ENCODE measurements around the gene UQCC3. TPM values are rescaled to one million over a fixed set of nuclear protein-coding genes. Genes with fewer than 3 reads are reported as not detected.

Gene UQCC3
- total and polyA plus RNA-seq, 10 of the 15 experiments (the other 5 are each of a cell fraction or from before 2014, with no cell fraction given): 1.3 to 20.5 (median 8.2) TPM

DNA sequence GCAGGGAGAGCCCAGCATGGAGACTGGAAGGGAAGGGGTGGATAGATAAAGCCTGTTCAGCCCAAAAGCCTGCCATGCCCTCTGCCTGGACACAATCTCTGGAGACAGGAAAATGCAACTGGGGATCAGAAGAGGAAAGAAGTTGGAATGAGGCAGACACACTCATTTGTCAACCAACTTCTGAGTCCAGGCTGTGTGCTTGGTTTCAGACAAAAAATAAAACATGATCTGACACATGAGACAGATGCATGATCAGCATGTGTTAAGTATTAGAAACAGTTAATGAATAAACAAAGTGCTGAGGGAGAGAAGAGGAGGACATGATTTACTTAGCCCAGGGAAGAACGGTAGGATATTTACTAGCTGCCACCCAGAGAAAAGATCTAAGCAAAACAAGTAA lies 17.0 kb downstream of the UQCC3 start:
- Histone ChIP-seq H3K9me3 (replicated peaks; ENCODE audit: control insufficient read depth, insufficient read depth, low read length) (no peaks in the 10 kb centered on the region), H3K36me3 (ENCODE audit: control insufficient read depth in 2 of 2, insufficient read depth in 2 of 2, low read length in 1 of 2) (peaks cover 9% of the 10 kb centered on the region in 2 experiments; a peak in 3 of 4 replicates), H3K4me3 (no peak overlapping the region), H3K79me2 (ENCODE audit: control insufficient read depth, insufficient read depth, low read length) (no peaks in the 10 kb centered on the region), H3K9ac (ENCODE audit: control insufficient read depth, insufficient read depth, low read length) (no peak overlapping the region), H3K4me1 (ENCODE audit: control insufficient read depth, insufficient read depth, low read length) (no peaks in the 10 kb centered on the region), H3K4me2 (ENCODE audit: control insufficient read depth, insufficient read depth) (no peak overlapping the region), H3K27me3 (replicated peaks in 1 of 2; ENCODE audit: control insufficient read depth in 2 of 2, insufficient read depth in 2 of 2, low read length in 1 of 2) (no peaks in the 10 kb centered on the region), H3K27ac (ENCODE audit: control insufficient read depth, insufficient read depth) (no peak overlapping the region), H4K20me1 (ENCODE audit: control insufficient read depth, insufficient read depth) (no peaks in the 10 kb centered on the region), H2AFZ (ENCODE audit: control insufficient read depth, low read depth, low read length) (no peak overlapping the region)
- SMC1A ChIA-PET (ENCODE audit: uncharacterized antibody, unreplicated experiment): no interaction called here
- TF ChIP-seq KDM1A (IDR thresholded peaks at IDR 0.05; ENCODE audit: borderline replicate concordance): no peak
- no peak for TF ChIP-seq HDGF (IDR thresholded peaks at IDR 0.05)
- TF ChIP-seq JUNB (IDR thresholded peaks at IDR 0.05): no peak
- TF ChIP-seq FOXM1 (IDR thresholded peaks at IDR 0.05; ENCODE audit: low read depth, low read length): no peak
- TF ChIP-seq KAT2A (conservative IDR thresholded peaks at IDR 0.05; ENCODE audit: control insufficient read depth, low read depth, low read length): no peak
- intact Hi-C loops (cut with micrococcal nuclease; ENCODE audit: unreplicated experiment): loop anchor here (10.0 kb wide), 1 partner anchor 224 kb away; no protein-coding TSS in a partner anchor
- no peak for FAIRE-seq
- CTCF ChIA-PET: interaction anchor here (1.0 to 1.7 kb wide), 3 partner anchors 23 to 293 kb away, joined by 3 to 7 read pairs (median 3); partner anchors contain the start of genes C11orf98 and CSKMT
- no TSS peak for BruUV-seq (replicated peaks)
- no peak for DNase-seq (ENCODE audit: low read depth, low spot score)
- RAD21 ChIA-PET (ENCODE audit: unreplicated experiment): interaction anchor here (0.7 to 1.0 kb wide), 2 partner anchors 9 to 264 kb away, joined by 3 to 4 read pairs; no protein-coding TSS in a partner anchor
- ATAC-seq: no peak
- POLR2A ChIA-PET: no interaction called here
- 93% methylated on average over 1 of the region's 1 CpG for WGBS (ENCODE audit: insufficient coverage, insufficient replicate concordance, low lambda C conversion rate, missing lambda C conversion rate)
- in situ Hi-C loops (cut with MboI): no loop called here

DNA sequence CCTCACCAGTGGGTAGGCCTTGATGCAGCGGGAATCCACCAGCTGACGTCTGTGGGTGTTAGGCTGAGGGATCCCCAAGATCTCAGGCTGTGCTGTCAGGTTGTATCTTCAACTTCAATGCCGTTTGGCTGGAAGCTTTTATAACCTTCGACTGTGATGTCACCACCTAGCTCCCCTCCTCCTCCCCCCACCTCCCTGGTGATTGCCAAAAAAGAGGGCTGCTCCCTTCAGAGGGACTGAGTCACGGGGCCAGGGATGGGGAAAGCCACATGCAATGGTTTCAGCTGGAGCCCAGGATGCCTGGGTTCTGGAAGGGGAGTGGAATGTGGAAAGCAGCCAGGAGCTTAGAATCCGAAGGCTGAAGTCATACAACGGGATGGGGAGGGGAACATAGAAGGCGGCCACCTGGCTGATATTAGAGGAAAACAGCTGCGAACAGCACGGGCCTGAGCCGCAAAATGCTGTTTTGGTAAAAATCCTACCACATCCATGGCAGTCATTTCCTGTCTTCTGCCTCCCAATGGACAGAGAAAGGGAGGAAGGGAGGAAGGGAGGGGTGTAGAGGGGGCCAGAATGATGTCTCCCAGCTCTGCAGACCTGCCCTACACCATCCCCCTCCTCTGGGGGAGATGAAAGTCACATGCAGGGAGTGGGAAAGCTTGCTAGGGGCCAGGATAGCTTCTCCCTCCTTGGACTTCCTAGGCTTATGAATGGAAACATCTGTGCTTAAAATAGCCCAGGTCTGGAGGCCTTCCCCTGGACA lies 18.1 kb downstream of the UQCC3 start, which contains the start of gene LRRN4CL:
Gene LRRN4CL (minus strand): TSS at position 110 of the 763 bp plus-strand sequence. CDS start 1,022 bp downstream, outside the sequence.
- Histone ChIP-seq H3K27me3 (replicated peaks in 1 of 2; ENCODE audit: control insufficient read depth in 2 of 2, insufficient read depth in 2 of 2, low read length in 1 of 2) (no peaks in the 10 kb centered on the region), H3K79me2 (ENCODE audit: control insufficient read depth, insufficient read depth, low read length) (no peaks in the 10 kb centered on the region), H2AFZ (ENCODE audit: control insufficient read depth, low read depth, low read length) (no peak within 1 kb of the TSS), H3K9me3 (replicated peaks; ENCODE audit: control insufficient read depth, insufficient read depth, low read length) (no peaks in the 10 kb centered on the region), H3K27ac (ENCODE audit: control insufficient read depth, insufficient read depth) (no peak within 1 kb of the TSS), H3K4me1 (ENCODE audit: control insufficient read depth, insufficient read depth, low read length) (no peaks in the 10 kb centered on the region), H3K4me2 (ENCODE audit: control insufficient read depth, insufficient read depth) (no peak within 1 kb of the TSS), H3K9ac (ENCODE audit: control insufficient read depth, insufficient read depth, low read length) (no peak within 1 kb of the TSS), H4K20me1 (ENCODE audit: control insufficient read depth, insufficient read depth) (no peaks in the 10 kb centered on the region), H3K4me3 (no peak within 1 kb of the TSS), H3K36me3 (ENCODE audit: control insufficient read depth in 2 of 2, insufficient read depth in 2 of 2, low read length in 1 of 2) (peaks cover 9% of the 10 kb centered on the region in 2 experiments; a peak in 3 of 4 replicates)
- ATAC-seq (no peak), DNase-seq (ENCODE audit: low read depth, low spot score) (no peak), FAIRE-seq (no peak)
- intact Hi-C loops (cut with micrococcal nuclease; ENCODE audit: unreplicated experiment) (loop anchor here (10.0 kb wide), 1 partner anchor 225 kb away; no protein-coding TSS in a partner anchor), in situ Hi-C loops (cut with MboI) (loop anchor here (5.0 to 10.0 kb wide), 2 partner anchors 265 to 292 kb away; no protein-coding TSS in a partner anchor)
- SMC1A ChIA-PET (ENCODE audit: uncharacterized antibody, unreplicated experiment): interaction anchor here (1.6 kb wide), 1 partner anchor 9 kb away, joined by 5 read pairs; no protein-coding TSS in a partner anchor
- BruUV-seq (replicated peaks): no TSS peak
- WGBS (ENCODE audit: insufficient coverage, insufficient replicate concordance, low lambda C conversion rate, missing lambda C conversion rate): 71% methylated on average over 11 of the region's 11 CpGs
- CTCF ChIA-PET: interaction anchor here (0.7 to 1.7 kb wide), 7 partner anchors 8 to 294 kb away, joined by 3 to 7 read pairs (median 3); partner anchors contain the start of genes C11orf98, CSKMT, TAF6L and TUT1
- TF ChIP-seq EZH2 (IDR thresholded peaks at IDR 0.05; ENCODE audit: borderline replicate concordance, control insufficient read depth, low read depth, low read length) (no peak), POU2F2 (IDR thresholded peaks at IDR 0.05; ENCODE audit: borderline replicate concordance, low read depth, low read length) (no peak), NBN (IDR thresholded peaks at IDR 0.05) (no peak), GABPA (IDR thresholded peaks at IDR 0.05; ENCODE audit: low read depth) (no peak), RBBP5 (conservative IDR thresholded peaks at IDR 0.05) (no peak), ZZZ3 (IDR thresholded peaks at IDR 0.05; ENCODE audit: control insufficient read depth, insufficient read length, low read depth) (no peak), PML (IDR thresholded peaks at IDR 0.05; ENCODE audit: low read length) (no peak), NR2C2 (IDR thresholded peaks at IDR 0.05; ENCODE audit: borderline replicate concordance, control insufficient read depth, insufficient read length, low read depth) (no peak), RAD51 (IDR thresholded peaks at IDR 0.05) (no peak), CBX3 (IDR thresholded peaks at IDR 0.05; ENCODE audit: borderline replicate concordance, low read depth) (no peak), CREM (IDR thresholded peaks at IDR 0.05; ENCODE audit: low read depth) (no peak)
- TF ChIP-seq, protein P1, sequence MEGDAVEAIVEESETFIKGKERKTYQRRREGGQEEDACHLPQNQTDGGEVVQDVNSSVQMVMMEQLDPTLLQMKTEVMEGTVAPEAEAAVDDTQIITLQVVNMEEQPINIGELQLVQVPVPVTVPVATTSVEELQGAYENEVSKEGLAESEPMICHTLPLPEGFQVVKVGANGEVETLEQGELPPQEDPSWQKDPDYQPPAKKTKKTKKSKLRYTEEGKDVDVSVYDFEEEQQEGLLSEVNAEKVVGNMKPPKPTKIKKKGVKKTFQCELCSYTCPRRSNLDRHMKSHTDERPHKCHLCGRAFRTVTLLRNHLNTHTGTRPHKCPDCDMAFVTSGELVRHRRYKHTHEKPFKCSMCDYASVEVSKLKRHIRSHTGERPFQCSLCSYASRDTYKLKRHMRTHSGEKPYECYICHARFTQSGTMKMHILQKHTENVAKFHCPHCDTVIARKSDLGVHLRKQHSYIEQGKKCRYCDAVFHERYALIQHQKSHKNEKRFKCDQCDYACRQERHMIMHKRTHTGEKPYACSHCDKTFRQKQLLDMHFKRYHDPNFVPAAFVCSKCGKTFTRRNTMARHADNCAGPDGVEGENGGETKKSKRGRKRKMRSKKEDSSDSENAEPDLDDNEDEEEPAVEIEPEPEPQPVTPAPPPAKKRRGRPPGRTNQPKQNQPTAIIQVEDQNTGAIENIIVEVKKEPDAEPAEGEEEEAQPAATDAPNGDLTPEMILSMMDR (IDR thresholded peaks at IDR 0.05 in 2 of 3, conservative IDR thresholded peaks at IDR 0.05 in 1 of 3; ENCODE audit: control insufficient read depth in 2 of 3, extremely low read depth in 1 of 3, insufficient read depth in 1 of 3, low read depth in 3 of 3, low read length in 3 of 3): no peak
- RAD21 ChIA-PET (ENCODE audit: unreplicated experiment): interaction anchor here (0.7 to 1.0 kb wide), 2 partner anchors 8 to 265 kb away, joined by 3 to 4 read pairs; no protein-coding TSS in a partner anchor
- POLR2A ChIA-PET: no interaction called here
